Keratinocyte (primary cell): Measurements from ENCODE around the gene RFTN1. TPM values are rescaled to one million over a fixed set of nuclear protein-coding genes. Genes with fewer than 3 reads are reported as not detected.

Experiments
- DNase-seq: peaks from one replicate; pipeline ENCODE4 v3.0.0-alpha.2; 2011; ENCODE audit warnings: low read depth, missing footprints, low spot score
- FAIRE-seq: peaks from 2 replicates; lab custom pipeline; 2011; peaks lifted over from hg19 to GRCh38; lab: Jason Lieb, UNC
- H2AFZ ChIP-seq: 2 replicates; pipeline ENCODE4 v1.6.0; 2012; ENCODE audit warnings: low read length, control low read depth, inconsistent platforms; ENCODE audit not compliant: control insufficient read depth
- H3K27ac ChIP-seq: 2 replicates; pipeline ENCODE4 v1.5.1; 2011; ENCODE audit warnings: low read length; ENCODE audit not compliant: control insufficient read depth, insufficient read depth
- H3K27me3 ChIP-seq: 3 replicates; pipeline ENCODE4 v1.6.0; 2011; ENCODE audit warnings: low read length; ENCODE audit not compliant: control insufficient read depth, insufficient read depth; ENCODE audit errors: extremely low read depth
- H3K36me3 ChIP-seq, 2 experiments: 2 replicates in 1 of 2; 3 replicates in 1 of 2; pipeline ENCODE4 v1.5.1; 2011; ENCODE audit warnings: low read length in 2 of 2, mild to moderate bottlenecking in 1 of 2; ENCODE audit not compliant: control insufficient read depth in 2 of 2, insufficient read depth in 2 of 2; ENCODE audit errors: extremely low read depth in 1 of 2
- H3K4me1 ChIP-seq: 3 replicates; pipeline ENCODE4 v1.5.1; 2011; ENCODE audit warnings: low read length; ENCODE audit not compliant: control insufficient read depth, insufficient read depth; ENCODE audit errors: extremely low read depth
- H3K4me2 ChIP-seq: 3 replicates; pipeline ENCODE4 v1.6.0; 2011; ENCODE audit warnings: low read depth, low read length; ENCODE audit not compliant: control insufficient read depth, insufficient read depth; ENCODE audit errors: extremely low read depth
- H3K4me3 ChIP-seq, 3 experiments: fragments of 200-600 bp in 1 of 3; sonication (generic) in 1 of 3; 2 replicates in 2 of 3; 3 replicates in 1 of 3; pipeline ENCODE4 v1.5.1; 2011 to 2016; ENCODE audit warnings: low read length in 3 of 3, mild to moderate bottlenecking in 3 of 3, control low read depth in 2 of 3, inconsistent platforms in 1 of 3, low read depth in 1 of 3, mixed read lengths in 1 of 3, mixed run types in 1 of 3, moderate library complexity in 1 of 3; ENCODE audit not compliant: control insufficient read depth in 2 of 3, insufficient read depth in 2 of 3; ENCODE audit errors: extremely low read depth in 1 of 3
- H3K79me2 ChIP-seq: 2 replicates; pipeline ENCODE4 v1.6.0; 2012; ENCODE audit warnings: low read length; ENCODE audit not compliant: control insufficient read depth, insufficient read depth
- H3K9ac ChIP-seq: 3 replicates; pipeline ENCODE4 v1.6.0; 2011; ENCODE audit warnings: low read length; ENCODE audit not compliant: control insufficient read depth, insufficient read depth; ENCODE audit errors: extremely low read depth
- H3K9me1 ChIP-seq: 3 replicates; pipeline ENCODE4 v1.6.0; 2011; ENCODE audit warnings: low read length; ENCODE audit not compliant: control insufficient read depth, insufficient read depth; ENCODE audit errors: extremely low read depth
- H3K9me3 ChIP-seq: 2 replicates; pipeline ENCODE4 v1.5.1; 2012; ENCODE audit warnings: low read depth, low read length; ENCODE audit not compliant: control insufficient read depth
- H4K20me1 ChIP-seq: 3 replicates; pipeline ENCODE4 v1.6.0; 2011; ENCODE audit warnings: low read length; ENCODE audit not compliant: control insufficient read depth, insufficient read depth; ENCODE audit errors: extremely low read depth
- CTCF ChIP-seq, 3 experiments: IDR thresholded peaks in 1 of 3; conservative IDR thresholded peaks in 1 of 3; optimal IDR thresholded peaks in 1 of 3; 2 replicates in 2 of 3; 3 replicates in 1 of 3; pipeline versions ENCODE3 to v1.5.1; 2011; ENCODE audit warnings: low read length in 3 of 3, mild to moderate bottlenecking in 3 of 3, moderate library complexity in 2 of 3, control low read depth in 1 of 3, inconsistent platforms in 1 of 3; ENCODE audit not compliant: insufficient read depth in 2 of 3; ENCODE audit errors: extremely low read depth in 1 of 3
- EZH2 ChIP-seq: IDR thresholded peaks from one replicate; pipeline ENCODE4 v1.6.1; 2012; ENCODE audit warnings: inconsistent platforms, mild to moderate bottlenecking, low read length, moderate library complexity
- dilution Hi-C: fragments of 300-500 bp; cut with MboI; formaldehyde crosslinking; loops from one replicate; pipeline ENCODE4 v1.7.0; 2020; ENCODE audit warnings: low sequenced_read_pairs; ENCODE audit not compliant: extremely low pct_ligation_motif_present
- polyA plus RNA-seq, 5 experiments: library from polyadenylated mRNA; depleted of rRNA in 3 of 5; stranded (reverse) in 3 of 5; stranded (forward) in 1 of 5; unstranded in 1 of 5; fragments of >200 nt; gene quantifications; 1 replicate in 1 of 5; 2 replicates in 3 of 5; 3 replicates in 1 of 5; pipeline versions ENCODE4 v1.2.1 to v1.2.3, GENCODE V29; 2011 to 2012; ENCODE audit warnings: missing spikeins in 2 of 5, low read depth in 1 of 5, low replicate concordance in 1 of 5

RFTN1 gene
- polyA plus RNA-seq, 1 donor (not counting 4 experiments of a cell fraction or from before 2014, with no cell fraction given): 18.0 TPM

- DNase-seq: no peak
- Histone ChIP-seq H3K4me2 (no peak overlapping the region), H3K9ac (no peak overlapping the region), H3K27me3 (no peaks in the 10 kb centered on the region), H3K4me1 (no peaks in the 10 kb centered on the region), H2AFZ (no peak overlapping the region), H3K79me2 (no peaks in the 10 kb centered on the region), H3K36me3 (peaks cover 5 to 10% of the 10 kb centered on the region in 2 experiments), H3K9me1 (no peaks in the 10 kb centered on the region), H3K9me3 (peaks cover 6% of the 10 kb centered on the region), H3K27ac (no peak overlapping the region), H3K4me3 (no peak overlapping the region), H4K20me1 (no peaks in the 10 kb centered on the region)
- TF ChIP-seq EZH2: no peak
- TF ChIP-seq CTCF (optimal IDR thresholded peaks at IDR 0.05 in 1 of 3, IDR thresholded peaks at IDR 0.05 in 1 of 3, conservative IDR thresholded peaks at IDR 0.05 in 1 of 3; ENCODE audit: extremely low read depth in 1 of 3, insufficient read depth in 2 of 3, low read length in 3 of 3): no peak
- dilution Hi-C loops: no loop called here
- FAIRE-seq: no peak
Observed at GRCh38 chr3:16329036-16329825, 184.3 kb downstream of the RFTN1 start.

GRCh38 chr3:16328124-16328523, 185.4 kb downstream of the RFTN1 start:
- H4K20me1 ChIP-seq: no peaks in the 10 kb centered on the region
- FAIRE-seq (no peak), DNase-seq (no peak)
- dilution Hi-C loops: no loop called here
- H3K4me3 ChIP-seq: no peak overlapping the region
- H3K36me3 ChIP-seq: peaks cover 5 to 10% of the 10 kb centered on the region in 2 experiments
- peaks cover 6% of the 10 kb centered on the region for H3K9me3 ChIP-seq
- H3K4me1 ChIP-seq: no peaks in the 10 kb centered on the region
- H2AFZ ChIP-seq: no peak overlapping the region
- H3K79me2 ChIP-seq: no peaks in the 10 kb centered on the region
- H3K27ac ChIP-seq: no peak overlapping the region
- no peak overlapping the region for H3K4me2 ChIP-seq
- TF ChIP-seq EZH2: no peak
- no peak for TF ChIP-seq CTCF (optimal IDR thresholded peaks at IDR 0.05 in 1 of 3, IDR thresholded peaks at IDR 0.05 in 1 of 3, conservative IDR thresholded peaks at IDR 0.05 in 1 of 3; ENCODE audit: extremely low read depth in 1 of 3, insufficient read depth in 2 of 3, low read length in 3 of 3)
- no peak overlapping the region for H3K9ac ChIP-seq
- H3K27me3 ChIP-seq: no peaks in the 10 kb centered on the region
- no peaks in the 10 kb centered on the region for H3K9me1 ChIP-seq
